GM18867 (cell line): Measurements from ENCODE around the gene CTXN1.
"Not testable (repeated sequence)": the region's sequence is repeated elsewhere in the genome, so short reads cannot be mapped to it uniquely, and the experiment has no call there.

Source experiments
- ATAC-seq: cut with Tn5 transposase; IDR thresholded peaks from one replicate; pipeline ENCODE4 v1.9.1; 2021; ENCODE audit warnings: mild to moderate bottlenecking, moderate library complexity; ENCODE audit not compliant: unreplicated experiment

CTXN1 gene

GRCh38 chr19:7902796-7903243 is 23.1 kb downstream of the CTXN1 start:
- no peak for ATAC-seq

- ATAC-seq = no peak
Measured at GRCh38 chr19:7901337-7901736, 24.6 kb downstream of the CTXN1 start.

- no peak for ATAC-seq
Measured at GRCh38 chr19:7900931-7901330, 25.0 kb downstream of the CTXN1 start.

- no peak for ATAC-seq
Measured at GRCh38 chr19:7900401-7900870, 25.5 kb downstream of the CTXN1 start.

GRCh38 chr19:7899751-7900378 is 26.1 kb downstream of the CTXN1 start:
- ATAC-seq = no peak

GRCh38 chr19:7898967-7899366 is 27.0 kb downstream of the CTXN1 start:
- no peak for ATAC-seq

- no peak for ATAC-seq
Measured at GRCh38 chr19:7897292-7897691, 28.6 kb downstream of the CTXN1 start.

GRCh38 chr19:7895565-7895964 is 30.4 kb downstream of the CTXN1 start:
- no peak for ATAC-seq

GRCh38 chr19:7894612-7895309 is 31.2 kb downstream of the CTXN1 start:
- no peak for ATAC-seq

- ATAC-seq = not testable (repeated sequence)
Measured at GRCh38 chr19:7893362-7894101, 32.4 kb downstream of the CTXN1 start.

GRCh38 chr19:7888826-7889217 is 37.1 kb downstream of the CTXN1 start:
- no peak for ATAC-seq

GRCh38 chr19:7888145-7888825 is 37.6 kb downstream of the CTXN1 start, which contains the start of gene LRRC8E:
Gene LRRC8E (plus strand): TSS chr19:7888510. CDS start chr19:7895604, 7,094 bp downstream.
- ATAC-seq = no peak

GRCh38 chr19:7887408-7888144 is 38.4 kb downstream of the CTXN1 start:
- ATAC-seq = no peak

GRCh38 chr19:7885818-7886217 is 40.1 kb downstream of the CTXN1 start:
- ATAC-seq = no peak

GRCh38 chr19:7883796-7884570 is 42.0 kb downstream of the CTXN1 start:
- ATAC-seq = no peak

GRCh38 chr19:7883105-7883504 is 42.8 kb downstream of the CTXN1 start:
- ATAC-seq = no peak

- no peak for ATAC-seq
Measured at GRCh38 chr19:7881910-7882309, 44.0 kb downstream of the CTXN1 start.

GRCh38 chr19:7879836-7880235 is 46.1 kb downstream of the CTXN1 start:
- ATAC-seq = no peak

- no peak for ATAC-seq
Measured at GRCh38 chr19:7879111-7879807, 46.7 kb downstream of the CTXN1 start.
